Central memory CD4-positive, alpha-beta T cell (primary cell): Measurements from ENCODE around the gene FIGNL2.
"Not testable (repeated sequence)": the region's sequence is repeated elsewhere in the genome, so short reads cannot be mapped to it uniquely, and the experiment has no call there.

ENCODE experiments used
- DNase-seq: peaks from one replicate; pipeline ENCODE4 v3.0.0; 2022
- total RNA-seq, 3 experiments: gene quantifications; one replicate each; lab custom pipeline; 2026; lab: John Stamatoyannopoulos, UW

FIGNL2 gene, protein sequence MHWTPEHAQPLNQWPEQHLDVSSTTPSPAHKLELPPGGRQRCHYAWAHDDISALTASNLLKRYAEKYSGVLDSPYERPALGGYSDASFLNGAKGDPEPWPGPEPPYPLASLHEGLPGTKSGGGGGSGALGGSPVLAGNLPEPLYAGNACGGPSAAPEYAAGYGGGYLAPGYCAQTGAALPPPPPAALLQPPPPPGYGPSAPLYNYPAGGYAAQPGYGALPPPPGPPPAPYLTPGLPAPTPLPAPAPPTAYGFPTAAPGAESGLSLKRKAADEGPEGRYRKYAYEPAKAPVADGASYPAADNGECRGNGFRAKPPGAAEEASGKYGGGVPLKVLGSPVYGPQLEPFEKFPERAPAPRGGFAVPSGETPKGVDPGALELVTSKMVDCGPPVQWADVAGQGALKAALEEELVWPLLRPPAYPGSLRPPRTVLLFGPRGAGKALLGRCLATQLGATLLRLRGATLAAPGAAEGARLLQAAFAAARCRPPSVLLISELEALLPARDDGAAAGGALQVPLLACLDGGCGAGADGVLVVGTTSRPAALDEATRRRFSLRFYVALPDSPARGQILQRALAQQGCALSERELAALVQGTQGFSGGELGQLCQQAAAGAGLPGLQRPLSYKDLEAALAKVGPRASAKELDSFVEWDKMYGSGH
- total RNA-seq: 0.81 to 3.7 (median 1.5) reads per million in 3 experiments

DNA sequence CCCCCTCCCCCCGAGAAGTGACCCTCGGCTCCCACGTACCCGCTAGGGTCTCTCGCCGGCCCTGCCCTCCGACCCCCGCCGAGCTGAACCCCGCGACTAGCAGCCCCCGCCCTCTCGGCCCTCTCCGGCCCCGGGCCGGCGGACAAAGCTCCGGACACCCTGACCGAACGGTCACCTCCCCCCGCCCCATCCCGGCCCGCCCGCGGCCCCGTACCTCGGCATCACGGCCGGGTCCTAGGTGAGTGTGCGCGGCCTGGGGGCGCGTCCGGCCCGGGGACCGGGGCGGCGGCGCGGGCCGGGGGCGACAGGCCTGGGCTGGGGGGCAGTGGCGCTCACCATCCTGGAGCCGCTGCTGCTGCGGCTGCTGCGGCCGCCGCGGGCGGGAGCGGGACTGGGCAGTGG lies at the start of gene FIGNL2:
TSS of gene FIGNL2 (minus strand) at position 393 of the 402 bp plus-strand sequence. CDS start 26,305 bp downstream, outside the sequence.
- no peak for DNase-seq

GRCh38 chr12:51897181-51897580 lies 48.7 kb upstream of the FIGNL2 start:
- DNase-seq: no peak

GRCh38 chr12:51896236-51896635 lies 47.7 kb upstream of the FIGNL2 start:
- DNase-seq: no peak

GRCh38 chr12:51895378-51896135 lies 47.0 kb upstream of the FIGNL2 start:
- DNase-seq: no peak

GRCh38 chr12:51893786-51894185 lies 45.3 kb upstream of the FIGNL2 start:
- DNase-seq: no peak

DNA sequence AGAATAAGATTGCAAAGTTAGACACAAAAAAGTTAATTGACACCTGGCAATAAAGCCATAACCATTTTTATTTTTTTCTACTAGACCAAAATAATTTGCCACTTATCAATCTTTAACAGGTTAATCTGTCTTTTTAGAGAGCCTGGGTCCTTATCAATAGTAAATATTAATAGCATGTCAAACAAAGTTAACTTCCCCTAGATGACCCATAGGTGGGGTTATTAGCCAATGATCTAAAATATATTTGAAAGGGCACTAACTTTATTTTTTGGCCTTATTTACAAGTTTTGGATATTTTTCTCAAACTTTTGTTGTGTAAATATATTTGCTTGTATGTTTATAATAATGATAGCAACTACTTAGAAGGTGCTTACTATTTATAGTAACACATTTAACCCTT lies 43.3 kb upstream of the FIGNL2 start:
- DNase-seq: no peak

DNA sequence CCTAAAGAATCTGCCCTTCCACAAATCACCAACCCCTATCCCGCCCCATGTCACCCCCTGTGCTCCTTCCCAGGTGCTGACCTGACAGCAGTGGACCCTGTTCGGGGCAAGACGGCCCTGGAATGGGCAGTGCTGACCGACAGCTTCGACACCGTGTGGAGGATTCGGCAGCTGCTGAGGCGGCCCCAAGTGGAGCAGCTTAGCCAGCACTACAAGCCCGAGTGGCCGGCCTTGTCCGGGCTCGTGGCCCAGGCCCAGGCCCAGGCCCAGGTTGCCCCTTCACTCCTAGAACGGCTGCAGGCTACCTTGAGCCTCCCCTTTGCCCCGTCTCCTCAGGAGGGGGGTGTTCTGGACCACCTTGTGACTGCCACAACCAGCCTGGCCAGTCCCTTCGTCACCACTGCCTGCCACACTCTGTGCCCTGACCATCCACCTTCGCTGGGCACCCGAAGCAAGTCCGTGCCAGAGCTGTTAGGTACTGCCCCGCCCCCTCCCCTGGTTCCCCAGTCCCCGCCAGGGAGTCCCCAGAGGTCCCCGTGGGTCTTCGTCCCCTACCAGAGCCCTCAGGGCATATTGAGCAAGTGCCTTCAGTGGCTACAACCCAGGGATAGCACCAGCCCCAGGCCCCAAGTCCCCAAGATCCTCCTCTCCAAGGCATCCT lies 42.1 kb upstream of the FIGNL2 start:
- DNase-seq: no peak

GRCh38 chr12:51890133-51890464 lies 41.6 kb upstream of the FIGNL2 start:
- no peak for DNase-seq

DNA sequence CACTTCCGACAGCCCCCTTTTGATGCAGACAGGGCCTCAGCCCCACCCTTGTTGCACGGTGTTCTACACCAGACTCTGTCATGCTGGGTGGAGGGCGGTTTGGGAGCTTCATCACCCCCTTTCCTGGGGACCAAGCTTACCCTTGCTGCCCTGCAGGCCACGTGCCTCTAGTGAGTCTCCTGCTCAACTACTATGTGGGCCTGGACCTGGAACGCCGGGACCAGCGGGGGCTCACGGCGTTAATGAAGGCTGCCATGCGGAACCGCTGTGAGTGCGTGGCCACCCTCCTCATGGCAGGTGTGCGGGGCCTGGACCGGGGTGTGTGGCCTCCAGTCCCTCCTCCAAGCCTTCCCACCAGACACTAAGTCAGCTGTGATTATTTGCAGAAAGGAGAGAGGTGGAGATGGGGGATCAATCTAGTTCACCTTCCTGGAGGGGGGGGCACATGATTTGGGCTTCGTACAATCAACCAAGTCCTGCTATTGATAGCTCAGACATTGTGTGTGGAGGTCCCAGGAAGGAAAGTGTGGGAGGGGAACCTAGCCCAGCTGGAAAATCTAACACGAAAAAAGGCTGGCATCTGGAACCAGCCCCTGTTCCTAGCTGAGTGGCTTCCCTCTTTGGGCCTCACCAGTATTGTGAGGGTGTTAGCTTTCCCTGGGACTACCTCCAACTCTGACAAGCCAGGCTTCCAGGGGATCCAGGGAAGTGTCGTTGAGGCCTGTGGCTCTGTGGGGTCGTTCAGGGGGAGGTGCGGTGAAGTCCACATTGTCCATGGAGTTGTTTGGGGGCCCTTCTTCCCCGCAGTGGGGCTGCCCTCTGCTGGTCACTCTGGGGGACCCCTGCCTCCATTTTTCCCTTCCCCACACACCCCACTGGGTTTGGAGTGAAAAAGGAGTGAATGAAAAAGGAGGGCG lies 41.0 kb upstream of the FIGNL2 start:
- DNase-seq: no peak

DNA sequence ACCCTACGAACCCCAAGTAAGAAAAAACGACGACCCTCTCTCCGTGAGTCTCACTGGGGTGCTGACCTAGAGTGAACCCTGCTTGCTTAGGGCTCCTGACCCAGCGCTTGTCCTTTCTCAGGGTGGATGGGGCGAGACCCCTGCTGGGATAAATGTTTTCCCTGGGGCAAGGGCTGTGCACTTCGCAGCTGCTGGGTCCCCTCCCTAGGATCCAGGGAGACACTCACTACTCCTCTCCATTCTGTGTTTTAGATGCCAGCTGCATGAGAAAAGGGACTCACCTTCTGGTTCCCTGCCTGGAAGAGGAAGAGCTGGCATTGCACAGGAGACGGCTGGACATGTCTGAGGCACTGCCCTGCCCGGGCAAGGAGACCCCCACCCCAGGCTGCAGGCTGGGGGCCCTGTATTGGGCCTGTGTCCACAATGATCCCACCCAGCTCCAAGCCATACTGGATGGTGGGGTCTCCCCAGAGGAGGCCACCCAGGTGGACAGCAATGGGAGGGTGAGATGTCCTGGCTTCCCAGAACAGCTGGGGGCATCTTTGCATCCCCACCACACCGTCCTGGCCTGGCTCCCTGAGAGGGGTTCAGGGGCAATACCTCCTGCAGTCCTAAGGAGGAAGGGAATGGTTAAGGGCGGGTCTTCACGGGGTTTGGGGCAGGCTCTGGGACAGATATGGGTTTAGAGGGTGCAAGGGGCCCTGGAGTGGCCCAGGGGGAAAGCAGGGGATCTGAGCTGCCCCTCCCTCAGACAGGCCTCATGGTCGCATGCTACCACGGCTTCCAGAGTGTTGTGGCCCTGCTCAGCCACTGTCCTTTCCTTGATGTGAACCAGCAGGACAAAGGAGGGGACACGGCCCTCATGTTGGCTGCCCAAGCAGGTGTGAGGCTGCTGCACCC lies 40.0 kb upstream of the FIGNL2 start:
- no peak for DNase-seq

DNA sequence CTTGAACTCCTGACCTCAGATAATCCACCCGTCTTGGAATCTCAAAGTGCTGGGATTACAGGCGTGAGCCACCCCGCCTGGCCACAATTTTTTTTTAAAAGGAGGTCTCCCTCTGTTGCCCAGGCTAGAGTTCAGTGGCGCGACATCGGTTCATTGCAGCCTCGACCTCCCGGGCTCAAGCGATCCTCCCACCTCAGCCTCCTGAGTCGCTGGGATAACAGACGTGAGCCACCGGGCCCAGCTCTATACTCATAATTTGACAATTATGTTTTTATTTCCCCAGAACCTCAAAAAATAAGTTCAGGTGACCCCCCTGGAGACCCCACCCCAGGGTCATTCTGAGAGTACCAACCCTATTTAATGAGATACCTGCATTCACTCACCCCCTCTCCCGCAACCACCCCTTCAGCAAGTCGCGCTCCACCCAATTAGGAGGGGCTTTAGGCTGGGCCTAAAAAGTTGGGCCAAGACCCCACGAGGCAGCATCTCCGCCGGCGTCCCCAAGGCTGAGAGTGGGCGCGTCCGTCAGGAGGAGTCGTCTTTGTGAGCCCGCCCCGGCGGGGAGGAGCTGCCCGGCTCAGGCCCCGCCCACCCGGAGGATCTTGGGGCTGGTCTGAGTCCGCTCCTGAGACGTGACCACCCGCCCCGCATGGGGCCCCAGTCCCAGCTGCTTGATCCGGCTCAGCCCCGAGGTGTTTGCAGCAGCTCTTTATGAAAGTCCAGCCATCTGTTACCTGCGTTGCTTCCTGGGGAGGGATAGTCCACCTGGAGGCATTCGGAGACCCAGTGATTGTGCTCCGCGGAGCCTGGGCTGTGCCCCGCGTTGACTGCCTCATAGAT lies 39.2 kb upstream of the FIGNL2 start, which contains the start of gene ANKRD33:
TSS of gene ANKRD33 (plus strand) at position 628 of the 840 bp plus-strand sequence. CDS start at position 712, 84 bp downstream.
- no peak for DNase-seq

- DNase-seq: peak; percentile 35
Measured at GRCh38 chr12:51886021-51886710, 37.6 kb upstream of the FIGNL2 start.

DNA sequence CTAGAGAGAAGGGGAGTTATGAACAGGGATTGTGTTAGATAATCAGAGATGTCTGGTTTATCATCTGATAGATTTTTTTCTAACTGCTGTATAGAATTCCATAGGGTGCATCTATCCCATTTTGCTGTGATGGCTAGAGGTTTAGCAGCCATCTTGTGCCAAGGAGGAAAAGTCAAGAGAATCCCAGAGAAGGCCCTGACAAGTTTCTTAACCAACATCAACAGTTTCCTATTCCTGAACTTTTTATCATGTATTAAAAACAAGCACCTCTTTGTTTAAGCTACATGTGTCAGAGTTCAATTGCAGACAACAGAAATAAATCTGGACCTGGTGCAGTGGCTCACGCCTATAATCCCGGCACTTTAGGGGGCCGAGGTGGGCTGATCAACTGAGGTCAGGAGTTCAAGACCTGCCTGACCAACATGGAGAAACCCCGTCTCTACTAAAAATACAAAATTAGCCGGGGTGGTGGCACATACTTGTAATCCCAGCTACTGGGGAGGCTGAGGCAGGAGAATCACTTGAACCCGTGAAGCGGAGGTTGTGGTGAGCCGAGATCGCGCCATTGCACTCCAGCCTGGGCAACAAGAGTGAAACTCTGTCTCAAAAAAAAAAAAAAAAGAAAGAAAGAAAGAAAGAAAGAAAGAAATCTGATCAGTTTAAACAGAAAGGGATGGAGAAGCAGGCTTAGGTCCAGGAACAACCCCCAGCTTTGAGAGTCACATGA lies 36.9 kb upstream of the FIGNL2 start:
- not testable (repeated sequence) for DNase-seq

DNA sequence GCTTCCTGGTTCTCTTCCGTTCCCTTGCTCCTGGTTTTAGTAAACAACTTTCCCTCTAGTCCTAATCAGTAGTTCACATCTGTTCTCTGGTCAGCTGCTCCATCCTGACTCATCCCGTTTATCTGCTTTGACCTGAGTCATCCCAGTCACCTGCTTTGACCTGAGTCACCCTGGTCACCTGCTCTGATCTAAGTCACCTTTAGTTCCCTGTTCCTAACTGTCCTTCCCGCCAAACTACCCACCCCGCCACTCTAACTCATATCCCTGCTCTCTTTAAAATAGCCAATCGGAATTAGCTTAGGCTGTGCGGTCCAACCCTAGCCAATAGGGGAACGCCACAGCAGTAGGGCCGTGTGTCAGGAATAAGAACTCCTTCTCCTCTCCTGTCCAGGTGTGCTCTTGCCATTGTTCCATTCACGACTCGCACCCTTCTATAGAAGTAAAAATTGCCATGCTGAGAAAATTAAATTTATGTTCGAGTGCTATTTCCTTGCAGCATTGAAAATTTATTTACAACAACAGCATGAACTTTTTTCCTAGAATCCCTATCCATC lies 36.2 kb upstream of the FIGNL2 start:
- DNase-seq: no peak

GRCh38 chr12:51883998-51884675 lies 35.6 kb upstream of the FIGNL2 start:
- DNase-seq: no peak

- DNase-seq: no peak
Measured at GRCh38 chr12:51883295-51883694, 34.8 kb upstream of the FIGNL2 start.

GRCh38 chr12:51879102-51879501 lies 30.6 kb upstream of the FIGNL2 start:
- no peak for DNase-seq
